SU-DHL-6 (cell line): ENCODE measurements around the gene ALKBH4.

ENCODE experiments used
- H2AFZ ChIP-seq: fragments of 200-600 bp; sonication (generic); 2 replicates; pipeline ENCODE4 v1.6.1; 2014; ENCODE audit warnings: low read depth, mild to moderate bottlenecking, moderate library complexity, mixed read lengths, antibody characterized with exemption, low read length; ENCODE audit not compliant: severe bottlenecking
- H3F3A ChIP-seq: fragments of 200-600 bp; shearing (Covaris generic); 2 replicates; pipeline ENCODE4 v1.6.0; 2016; ENCODE audit warnings: antibody characterized with exemption, mild to moderate bottlenecking; ENCODE audit not compliant: insufficient read depth
- H3K27ac ChIP-seq: fragments of 200-600 bp; sonication (generic); 2 replicates; pipeline ENCODE4 v1.5.1; 2016; ENCODE audit warnings: low read depth, mild to moderate bottlenecking, low read length, moderate library complexity, mixed read lengths
- H3K27me3 ChIP-seq: fragments of 200-600 bp; sonication (generic), shearing (Covaris generic); 2 replicates; pipeline ENCODE4 v1.6.0; 2014; ENCODE audit warnings: mild to moderate bottlenecking, low read length
- H3K36me3 ChIP-seq: fragments of 200-600 bp; sonication (generic); 2 replicates; pipeline ENCODE4 v1.6.1; 2014; ENCODE audit warnings: mild to moderate bottlenecking, low read length, mixed read lengths
- H3K4me2 ChIP-seq: fragments of 300-600, 200-600 bp; shearing (Covaris generic), sonication (generic); 2 replicates; pipeline ENCODE4 v1.6.0; 2014; ENCODE audit warnings: low read length, low read depth, mild to moderate bottlenecking; ENCODE audit not compliant: poor library complexity, severe bottlenecking
- H3K4me3 ChIP-seq: fragments of 200-600 bp; sonication (generic); 2 replicates; pipeline ENCODE4 v1.5.1; 2014; ENCODE audit warnings: antibody characterized with exemption, low read length, mild to moderate bottlenecking, mixed read lengths; ENCODE audit not compliant: insufficient read depth, poor library complexity, severe bottlenecking
- H3K79me2 ChIP-seq: fragments of 200-600 bp; sonication (generic); 2 replicates; pipeline ENCODE4 v1.6.1; 2014; ENCODE audit warnings: mild to moderate bottlenecking, low read length, moderate library complexity; ENCODE audit not compliant: insufficient read depth
- H3K9ac ChIP-seq: fragments of 200-600 bp; sonication (generic); 2 replicates; pipeline ENCODE4 v1.7.0; 2014; ENCODE audit warnings: mild to moderate bottlenecking, low read length
- H3K9me2 ChIP-seq: fragments of 200-600 bp; sonication (generic); replicated peaks from 2 replicates; pipeline ENCODE4 v1.6.1; 2014; ENCODE audit warnings: low read length; ENCODE audit not compliant: insufficient read depth
- H3K9me3 ChIP-seq: fragments of 200-600 bp; sonication (generic); 2 replicates; pipeline ENCODE4 v1.6.1; 2014; ENCODE audit warnings: low read length, mixed read lengths; ENCODE audit not compliant: insufficient read depth
- H4K20me1 ChIP-seq: fragments of 200-600 bp; sonication (generic); 2 replicates; pipeline ENCODE4 v1.6.1; 2014; ENCODE audit warnings: low read depth, mild to moderate bottlenecking, antibody characterized with exemption, low read length, moderate library complexity, mixed read lengths
- EZH2phosphoT487 ChIP-seq: fragments of 200-600 bp; sonication (generic), shearing (Covaris generic); conservative IDR thresholded peaks from 2 replicates; pipeline ENCODE4 v1.6.1; 2018; ENCODE audit warnings: mild to moderate bottlenecking, antibody characterized with exemption, low read length, moderate library complexity, mixed read lengths
- TF ChIP-seq, protein P1 (sequence below): fragments of 200-600 bp; sonication (generic); IDR thresholded peaks from one replicate; pipeline ENCODE4 v1.5.1; 2017; ENCODE audit warnings: antibody characterized with exemption, mild to moderate bottlenecking, low read length, moderate library complexity; ENCODE audit not compliant: insufficient read depth, poor library complexity, severe bottlenecking

The ALKBH4 gene

DNA sequence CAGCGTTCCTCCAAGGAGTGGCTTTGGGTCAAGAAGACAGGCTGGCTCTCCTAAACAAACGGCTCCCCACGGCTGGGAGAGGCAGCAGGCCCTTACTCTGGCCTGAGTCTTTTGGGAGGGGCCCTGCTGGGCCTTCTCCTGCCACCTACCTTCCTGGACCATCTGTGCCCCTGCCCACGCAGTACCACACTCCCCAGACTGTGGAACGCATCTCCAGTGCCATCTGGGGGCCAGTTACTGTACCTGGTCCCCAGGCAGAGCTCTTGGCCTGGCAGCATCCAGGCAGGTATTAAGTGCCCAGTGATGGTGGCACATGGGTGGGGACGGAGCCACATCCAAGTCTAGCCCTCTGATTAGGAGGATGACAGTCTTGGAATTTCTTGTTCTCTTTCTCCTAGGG lies 14.4 kb downstream of the ALKBH4 start:
- Histone ChIP-seq H3K4me3 (no peak overlapping the region), H3K9ac (no peak overlapping the region), H3F3A (peaks cover 11% of the 10 kb centered on the region), H3K9me2 (no peaks in the 10 kb centered on the region), H2AFZ (no peak overlapping the region), H3K4me2 (no peak overlapping the region), H3K79me2 (no peaks in the 10 kb centered on the region), H3K9me3 (no peaks in the 10 kb centered on the region), H3K27me3 (no peaks in the 10 kb centered on the region), H3K27ac (0 out of 2 replicates have a peak overlapping the region, but pooled peaks have one; percentile 27), H3K36me3 (peaks cover 15% of the 10 kb centered on the region; the same call in 1 of the 2 replicates), H4K20me1 (no peaks in the 10 kb centered on the region)
- TF ChIP-seq, protein P1, sequence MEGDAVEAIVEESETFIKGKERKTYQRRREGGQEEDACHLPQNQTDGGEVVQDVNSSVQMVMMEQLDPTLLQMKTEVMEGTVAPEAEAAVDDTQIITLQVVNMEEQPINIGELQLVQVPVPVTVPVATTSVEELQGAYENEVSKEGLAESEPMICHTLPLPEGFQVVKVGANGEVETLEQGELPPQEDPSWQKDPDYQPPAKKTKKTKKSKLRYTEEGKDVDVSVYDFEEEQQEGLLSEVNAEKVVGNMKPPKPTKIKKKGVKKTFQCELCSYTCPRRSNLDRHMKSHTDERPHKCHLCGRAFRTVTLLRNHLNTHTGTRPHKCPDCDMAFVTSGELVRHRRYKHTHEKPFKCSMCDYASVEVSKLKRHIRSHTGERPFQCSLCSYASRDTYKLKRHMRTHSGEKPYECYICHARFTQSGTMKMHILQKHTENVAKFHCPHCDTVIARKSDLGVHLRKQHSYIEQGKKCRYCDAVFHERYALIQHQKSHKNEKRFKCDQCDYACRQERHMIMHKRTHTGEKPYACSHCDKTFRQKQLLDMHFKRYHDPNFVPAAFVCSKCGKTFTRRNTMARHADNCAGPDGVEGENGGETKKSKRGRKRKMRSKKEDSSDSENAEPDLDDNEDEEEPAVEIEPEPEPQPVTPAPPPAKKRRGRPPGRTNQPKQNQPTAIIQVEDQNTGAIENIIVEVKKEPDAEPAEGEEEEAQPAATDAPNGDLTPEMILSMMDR: peak; percentile 88
- TF ChIP-seq EZH2phosphoT487: no peak

DNA sequence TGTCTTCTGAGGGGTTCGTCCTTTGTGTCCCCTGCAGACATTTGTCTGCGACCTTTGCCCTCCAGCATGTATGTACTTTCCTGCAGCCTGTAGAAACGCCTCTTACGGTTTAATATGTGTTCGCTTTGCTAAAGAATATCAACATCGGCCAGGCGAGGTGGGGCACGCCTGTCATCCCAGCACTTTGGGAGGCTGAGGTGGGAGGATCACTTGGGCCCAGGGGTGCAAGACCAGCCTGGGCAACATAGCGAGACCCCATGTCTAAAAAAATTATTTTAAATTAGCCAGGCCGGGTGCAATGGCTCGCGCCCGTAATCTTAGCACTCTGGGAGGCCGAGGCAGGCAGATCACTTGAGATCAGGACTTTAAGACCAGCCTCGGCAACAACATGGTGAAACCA lies 15.5 kb downstream of the ALKBH4 start:
- H4K20me1 ChIP-seq: no peaks in the 10 kb centered on the region
- H3K36me3 ChIP-seq: peaks cover 15% of the 10 kb centered on the region; the same call in 1 of the 2 replicates
- TF ChIP-seq EZH2phosphoT487: no peak
- TF ChIP-seq, protein P1: no peak

GRCh38 chr7:102447311-102447710 lies 17.4 kb downstream of the ALKBH4 start:
- H3K36me3 ChIP-seq: peaks cover 15% of the 10 kb centered on the region; the same call in 1 of the 2 replicates
- no peak overlapping the region for H3K9ac ChIP-seq
- H3K27me3 ChIP-seq: no peaks in the 10 kb centered on the region
- H3F3A ChIP-seq: peaks cover 38% of the 10 kb centered on the region
- H2AFZ ChIP-seq: no peak overlapping the region
- H3K4me3 ChIP-seq: no peak overlapping the region
- H4K20me1 ChIP-seq: no peaks in the 10 kb centered on the region
- TF ChIP-seq EZH2phosphoT487: no peak
- TF ChIP-seq, protein P1: no peak
- no peaks in the 10 kb centered on the region for H3K9me3 ChIP-seq
- no peak overlapping the region for H3K4me2 ChIP-seq
- no peaks in the 10 kb centered on the region for H3K9me2 ChIP-seq
- H3K27ac ChIP-seq: no peak overlapping the region
- no peaks in the 10 kb centered on the region; the same call in 1 of the 2 replicates for H3K79me2 ChIP-seq

More for the DNA sequence above, 15.5 kb downstream of the ALKBH4 start:
- Histone ChIP-seq H3K27me3 (no peaks in the 10 kb centered on the region), H3K9me3 (no peaks in the 10 kb centered on the region), H3K79me2 (no peaks in the 10 kb centered on the region), H3F3A (peaks cover 20% of the 10 kb centered on the region), H3K9me2 (no peaks in the 10 kb centered on the region), H3K4me2 (no peak overlapping the region), H3K9ac (no peak overlapping the region), H3K27ac (no peak overlapping the region), H3K4me3 (no peak overlapping the region), H2AFZ (no peak overlapping the region)
